HG03025 (cell line): ENCODE results near the gene IRF4.

Experiments
- ATAC-seq: cut with Tn5 transposase; IDR thresholded peaks from one replicate; pipeline ENCODE4 v1.9.1; 2021; ENCODE audit warnings: mild to moderate bottlenecking, moderate library complexity; ENCODE audit not compliant: unreplicated experiment, low FRiP score

The IRF4 gene

GRCh38 chr6:453152-453551, 61.6 kb downstream of the IRF4 start:
- no peak for ATAC-seq

GRCh38 chr6:454148-454991, 62.8 kb downstream of the IRF4 start:
- ATAC-seq, result no peak

- ATAC-seq, result no peak
Observed at GRCh38 chr6:455006-455585, 63.5 kb downstream of the IRF4 start.

GRCh38 chr6:455835-456234, 64.3 kb downstream of the IRF4 start:
- ATAC-seq, result no peak

- no peak for ATAC-seq
Observed at GRCh38 chr6:456358-456867, 64.9 kb downstream of the IRF4 start.

GRCh38 chr6:456887-457286, 65.3 kb downstream of the IRF4 start:
- ATAC-seq, result no peak
